NB4 (cell line): ENCODE results near the gene CCDC28B.

ENCODE experiments used
- POLR2A ChIP-seq: IDR thresholded peaks from 2 replicates; pipeline ENCODE4 v1.6.1; 2011; ENCODE audit warnings: mild to moderate bottlenecking; ENCODE audit not compliant: insufficient read length; ENCODE audit errors: extremely low read depth
- TF ChIP-seq, protein P1 (sequence below): IDR thresholded peaks from one replicate; pipeline ENCODE4 v1.5.1; 2012; ENCODE audit warnings: low read depth, low read length

DNA sequence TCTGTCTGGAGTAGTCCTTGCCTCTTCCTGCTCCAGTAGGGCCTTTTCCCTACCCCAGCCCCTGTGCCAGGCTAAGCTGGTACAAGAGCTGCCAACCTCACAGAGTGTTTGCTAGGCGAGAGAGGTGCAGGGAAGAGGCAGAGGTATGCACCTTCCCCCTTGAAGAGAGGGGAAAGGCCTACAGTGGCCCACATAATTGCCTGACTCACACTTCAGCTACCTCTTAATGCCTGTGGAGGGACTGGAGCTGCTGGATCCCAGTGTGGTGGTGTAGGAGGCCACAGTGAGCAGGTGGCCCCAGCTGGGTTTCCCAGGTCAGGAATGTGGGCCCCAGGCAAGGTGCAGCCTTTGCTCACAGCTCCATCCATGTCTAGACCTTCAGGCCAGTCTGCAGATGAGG is 3.3 kb upstream of the CCDC28B start:
- TF ChIP-seq, protein P1, sequence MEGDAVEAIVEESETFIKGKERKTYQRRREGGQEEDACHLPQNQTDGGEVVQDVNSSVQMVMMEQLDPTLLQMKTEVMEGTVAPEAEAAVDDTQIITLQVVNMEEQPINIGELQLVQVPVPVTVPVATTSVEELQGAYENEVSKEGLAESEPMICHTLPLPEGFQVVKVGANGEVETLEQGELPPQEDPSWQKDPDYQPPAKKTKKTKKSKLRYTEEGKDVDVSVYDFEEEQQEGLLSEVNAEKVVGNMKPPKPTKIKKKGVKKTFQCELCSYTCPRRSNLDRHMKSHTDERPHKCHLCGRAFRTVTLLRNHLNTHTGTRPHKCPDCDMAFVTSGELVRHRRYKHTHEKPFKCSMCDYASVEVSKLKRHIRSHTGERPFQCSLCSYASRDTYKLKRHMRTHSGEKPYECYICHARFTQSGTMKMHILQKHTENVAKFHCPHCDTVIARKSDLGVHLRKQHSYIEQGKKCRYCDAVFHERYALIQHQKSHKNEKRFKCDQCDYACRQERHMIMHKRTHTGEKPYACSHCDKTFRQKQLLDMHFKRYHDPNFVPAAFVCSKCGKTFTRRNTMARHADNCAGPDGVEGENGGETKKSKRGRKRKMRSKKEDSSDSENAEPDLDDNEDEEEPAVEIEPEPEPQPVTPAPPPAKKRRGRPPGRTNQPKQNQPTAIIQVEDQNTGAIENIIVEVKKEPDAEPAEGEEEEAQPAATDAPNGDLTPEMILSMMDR, result no peak
- TF ChIP-seq POLR2A, result no peak
